ENCODE results near the gene CCL23. TPM values are rescaled to one million over a fixed set of nuclear protein-coding genes. Genes with fewer than 3 reads are reported as not detected.

Gene CCL23
- total RNA-seq, 1 experiment from 2014 or later: not detected

DNA sequence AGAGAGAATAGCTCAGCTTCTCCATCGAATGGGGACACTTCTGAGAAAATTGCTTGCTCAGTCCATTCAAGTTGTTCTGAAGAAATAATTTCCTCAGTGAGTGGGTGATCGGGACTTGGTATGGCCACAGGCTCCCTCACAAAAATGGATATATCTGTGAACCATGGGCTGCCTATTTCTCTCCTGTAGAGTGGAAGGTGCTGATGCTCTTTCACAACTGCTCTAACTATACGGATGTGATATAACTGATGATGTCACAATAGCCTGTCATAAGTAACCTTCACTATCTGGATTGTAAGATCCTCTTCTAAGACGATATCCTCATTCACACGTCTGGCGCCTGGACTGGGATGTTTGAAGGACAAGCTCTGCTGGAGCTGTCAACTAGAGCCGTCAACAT, 41.6 kb upstream of the CCL23 start:
- Histone ChIP-seq H3K4me3 (ENCODE audit: low read depth in 2 of 2, low read length in 2 of 2) (no peak overlapping the region), H3K27ac (ENCODE audit: low read length) (no peak overlapping the region), H3K27me3 (ENCODE audit: control insufficient read depth, insufficient read depth, low read length) (peaks cover 5% of the 10 kb centered on the region; the same call in 1 of the 2 replicates), H3K36me3 (ENCODE audit: control insufficient read depth, insufficient read depth, low read length) (no peaks in the 10 kb centered on the region), H3K4me1 (ENCODE audit: control insufficient read depth, insufficient read depth, low read length) (no peaks in the 10 kb centered on the region), H3K9me3 (ENCODE audit: control insufficient read depth, insufficient read depth, low read depth, low read length) (no peaks in the 10 kb centered on the region)
- TF ChIP-seq, protein P1, sequence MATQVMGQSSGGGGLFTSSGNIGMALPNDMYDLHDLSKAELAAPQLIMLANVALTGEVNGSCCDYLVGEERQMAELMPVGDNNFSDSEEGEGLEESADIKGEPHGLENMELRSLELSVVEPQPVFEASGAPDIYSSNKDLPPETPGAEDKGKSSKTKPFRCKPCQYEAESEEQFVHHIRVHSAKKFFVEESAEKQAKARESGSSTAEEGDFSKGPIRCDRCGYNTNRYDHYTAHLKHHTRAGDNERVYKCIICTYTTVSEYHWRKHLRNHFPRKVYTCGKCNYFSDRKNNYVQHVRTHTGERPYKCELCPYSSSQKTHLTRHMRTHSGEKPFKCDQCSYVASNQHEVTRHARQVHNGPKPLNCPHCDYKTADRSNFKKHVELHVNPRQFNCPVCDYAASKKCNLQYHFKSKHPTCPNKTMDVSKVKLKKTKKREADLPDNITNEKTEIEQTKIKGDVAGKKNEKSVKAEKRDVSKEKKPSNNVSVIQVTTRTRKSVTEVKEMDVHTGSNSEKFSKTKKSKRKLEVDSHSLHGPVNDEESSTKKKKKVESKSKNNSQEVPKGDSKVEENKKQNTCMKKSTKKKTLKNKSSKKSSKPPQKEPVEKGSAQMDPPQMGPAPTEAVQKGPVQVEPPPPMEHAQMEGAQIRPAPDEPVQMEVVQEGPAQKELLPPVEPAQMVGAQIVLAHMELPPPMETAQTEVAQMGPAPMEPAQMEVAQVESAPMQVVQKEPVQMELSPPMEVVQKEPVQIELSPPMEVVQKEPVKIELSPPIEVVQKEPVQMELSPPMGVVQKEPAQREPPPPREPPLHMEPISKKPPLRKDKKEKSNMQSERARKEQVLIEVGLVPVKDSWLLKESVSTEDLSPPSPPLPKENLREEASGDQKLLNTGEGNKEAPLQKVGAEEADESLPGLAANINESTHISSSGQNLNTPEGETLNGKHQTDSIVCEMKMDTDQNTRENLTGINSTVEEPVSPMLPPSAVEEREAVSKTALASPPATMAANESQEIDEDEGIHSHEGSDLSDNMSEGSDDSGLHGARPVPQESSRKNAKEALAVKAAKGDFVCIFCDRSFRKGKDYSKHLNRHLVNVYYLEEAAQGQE (IDR thresholded peaks at IDR 0.05; ENCODE audit: insufficient read depth in 1 of 2, low read depth in 2 of 2, low read length in 1 of 2): no peak
- no peak for TF ChIP-seq POLR2AphosphoS5 (IDR thresholded peaks at IDR 0.05; ENCODE audit: low read depth, low read length)
- no peak for TF ChIP-seq SIN3A (IDR thresholded peaks at IDR 0.05; ENCODE audit: borderline replicate concordance, insufficient read depth, low read depth, low read length)
- no peak for TF ChIP-seq TCF7L2 (IDR thresholded peaks at IDR 0.05; ENCODE audit: low read depth, low read length)
- TF ChIP-seq, protein P2, sequence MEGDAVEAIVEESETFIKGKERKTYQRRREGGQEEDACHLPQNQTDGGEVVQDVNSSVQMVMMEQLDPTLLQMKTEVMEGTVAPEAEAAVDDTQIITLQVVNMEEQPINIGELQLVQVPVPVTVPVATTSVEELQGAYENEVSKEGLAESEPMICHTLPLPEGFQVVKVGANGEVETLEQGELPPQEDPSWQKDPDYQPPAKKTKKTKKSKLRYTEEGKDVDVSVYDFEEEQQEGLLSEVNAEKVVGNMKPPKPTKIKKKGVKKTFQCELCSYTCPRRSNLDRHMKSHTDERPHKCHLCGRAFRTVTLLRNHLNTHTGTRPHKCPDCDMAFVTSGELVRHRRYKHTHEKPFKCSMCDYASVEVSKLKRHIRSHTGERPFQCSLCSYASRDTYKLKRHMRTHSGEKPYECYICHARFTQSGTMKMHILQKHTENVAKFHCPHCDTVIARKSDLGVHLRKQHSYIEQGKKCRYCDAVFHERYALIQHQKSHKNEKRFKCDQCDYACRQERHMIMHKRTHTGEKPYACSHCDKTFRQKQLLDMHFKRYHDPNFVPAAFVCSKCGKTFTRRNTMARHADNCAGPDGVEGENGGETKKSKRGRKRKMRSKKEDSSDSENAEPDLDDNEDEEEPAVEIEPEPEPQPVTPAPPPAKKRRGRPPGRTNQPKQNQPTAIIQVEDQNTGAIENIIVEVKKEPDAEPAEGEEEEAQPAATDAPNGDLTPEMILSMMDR (IDR thresholded peaks at IDR 0.05): no peak
- DNase-seq (ENCODE audit: low read depth, low spot score) (no peak), ATAC-seq (no peak)
- ChIA-PET CTCF (interaction anchor here (0.6 kb wide), 1 partner anchor 83 kb away, joined by 3 read pairs; no protein-coding TSS in a partner anchor), POLR2A (no interaction called here)
- in situ Hi-C loops (cut with HindIII; ENCODE audit: low pct_unique_long_range_greater_than_20kb, low sequenced_read_pairs): no loop called here
- intact Hi-C loops (cut with micrococcal nuclease; ENCODE audit: unreplicated experiment): no loop called here
- BruUV-seq (replicated peaks): no TSS peak

DNA sequence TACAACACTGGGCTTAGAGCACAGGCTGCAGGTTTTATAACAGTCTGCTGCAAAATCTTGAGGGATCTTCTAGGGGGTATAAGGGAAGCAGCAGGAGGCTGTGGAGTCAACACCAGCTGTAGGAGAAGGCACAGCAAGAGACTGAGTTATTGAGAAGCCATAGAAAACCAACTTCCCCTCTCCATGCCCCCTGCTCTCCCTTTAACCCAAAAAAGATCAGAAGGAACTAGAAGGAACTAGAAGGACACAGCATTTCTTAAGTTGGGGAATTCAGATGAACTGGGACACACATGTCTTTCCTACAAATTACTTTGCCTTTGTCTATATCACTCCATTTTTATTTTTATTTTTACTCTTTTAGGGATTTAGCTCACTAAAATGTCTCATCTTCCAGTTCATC, 40.1 kb upstream of the CCL23 start:
- Histone ChIP-seq H3K36me3 (ENCODE audit: control insufficient read depth, insufficient read depth, low read length) (no peaks in the 10 kb centered on the region), H3K27ac (ENCODE audit: low read length) (no peak overlapping the region), H3K4me3 (ENCODE audit: low read depth in 2 of 2, low read length in 2 of 2) (no peak overlapping the region), H3K9me3 (ENCODE audit: control insufficient read depth, insufficient read depth, low read depth, low read length) (no peaks in the 10 kb centered on the region), H3K4me1 (ENCODE audit: control insufficient read depth, insufficient read depth, low read length) (no peaks in the 10 kb centered on the region), H3K27me3 (ENCODE audit: control insufficient read depth, insufficient read depth, low read length) (peaks cover 2% of the 10 kb centered on the region; the same call in 1 of the 2 replicates)
- ChIA-PET CTCF (no interaction called here), POLR2A (no interaction called here)
- DNase-seq (ENCODE audit: low read depth, low spot score) (no peak), ATAC-seq (no peak)
- TF ChIP-seq, protein P1 (IDR thresholded peaks at IDR 0.05; ENCODE audit: insufficient read depth in 1 of 2, low read depth in 2 of 2, low read length in 1 of 2): no peak
- TF ChIP-seq, protein P2 (IDR thresholded peaks at IDR 0.05): no peak
- no peak for TF ChIP-seq SIN3A (IDR thresholded peaks at IDR 0.05; ENCODE audit: borderline replicate concordance, insufficient read depth, low read depth, low read length)
- TF ChIP-seq POLR2AphosphoS5 (IDR thresholded peaks at IDR 0.05; ENCODE audit: low read depth, low read length): no peak
- TF ChIP-seq TCF7L2 (IDR thresholded peaks at IDR 0.05; ENCODE audit: low read depth, low read length): no peak
- in situ Hi-C loops (cut with HindIII; ENCODE audit: low pct_unique_long_range_greater_than_20kb, low sequenced_read_pairs) (no loop called here), intact Hi-C loops (cut with micrococcal nuclease; ENCODE audit: unreplicated experiment) (no loop called here)
- BruUV-seq (replicated peaks): no TSS peak

Data from Panc1 (cell line).